22Rv1 (cell line): ENCODE measurements around the gene SH3RF3.

Experiments used
- H3K27ac ChIP-seq: fragments of 450-650 bp; 2 replicates; pipeline ENCODE4 v1.5.1; 2017
- CTCF ChIP-seq: fragments of 450-650 bp; IDR thresholded peaks from 2 replicates; pipeline ENCODE4 v1.5.1; 2017; ENCODE audit warnings: mild to moderate bottlenecking
- ZFX ChIP-seq: fragments of 450-650 bp; IDR thresholded peaks from 2 replicates; pipeline ENCODE4 v1.6.1; 2017; ENCODE audit warnings: antibody characterized with exemption, borderline replicate concordance

The SH3RF3 gene

DNA sequence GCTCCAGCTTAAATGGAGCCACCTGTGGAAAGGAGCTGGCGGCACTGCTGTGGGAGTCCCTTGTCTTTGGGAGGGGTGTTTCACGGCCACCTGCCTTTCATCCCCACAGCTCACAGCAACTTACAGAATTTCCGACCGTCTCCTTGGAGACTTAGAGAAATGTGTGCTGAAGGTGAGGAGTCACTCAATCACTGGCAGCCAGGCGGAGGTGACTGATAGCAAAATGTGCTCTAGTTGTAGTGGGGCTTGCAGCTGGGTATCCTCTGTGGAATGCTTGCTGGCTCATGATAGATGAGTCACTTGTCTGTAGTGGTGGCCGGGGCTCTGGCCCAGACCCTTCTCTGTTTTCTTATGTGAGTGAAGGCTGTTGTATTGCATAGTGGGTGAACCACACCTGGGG is 110.7 kb downstream of the SH3RF3 start:
- no peak overlapping the region for H3K27ac ChIP-seq
- TF ChIP-seq ZFX (no peak), CTCF (no peak)

GRCh38 chr2:109242210-109242653 is 113.2 kb downstream of the SH3RF3 start:
- H3K27ac ChIP-seq = no peak overlapping the region
- TF ChIP-seq ZFX = no peak
- TF ChIP-seq CTCF = no peak

DNA sequence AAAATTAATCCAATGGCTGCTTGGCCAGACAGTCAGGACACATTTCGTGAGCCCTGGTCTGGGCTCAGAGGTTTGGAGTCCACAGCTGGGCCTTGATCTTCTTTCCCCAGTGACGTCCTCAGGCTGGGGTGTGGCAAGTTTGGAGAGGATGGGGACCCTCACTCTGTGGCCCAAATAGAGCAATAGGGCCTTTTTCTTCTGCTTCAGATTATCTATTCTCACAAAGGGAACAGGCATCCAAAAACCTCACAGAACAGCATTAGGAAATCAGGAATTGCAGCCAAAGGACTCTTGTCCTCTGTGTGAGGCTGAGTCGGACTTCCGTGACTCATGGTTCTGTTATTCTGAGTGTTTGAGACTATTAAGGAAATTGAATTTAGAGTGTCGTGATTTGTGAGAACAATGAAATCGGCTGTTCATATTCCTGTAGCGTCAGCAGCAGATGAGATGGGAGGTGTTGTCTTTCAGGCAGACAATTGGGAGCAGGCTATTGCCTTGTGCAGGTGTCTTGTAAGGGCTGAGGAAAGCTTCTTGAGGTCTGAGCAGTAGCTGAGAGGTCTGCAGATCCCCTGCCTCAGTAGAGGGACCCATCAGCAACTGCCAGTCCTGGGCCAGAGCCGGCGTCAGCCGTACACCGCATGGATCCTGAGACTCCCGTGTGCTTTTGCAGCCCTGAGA is 113.8 kb downstream of the SH3RF3 start:
- no peak for TF ChIP-seq CTCF
- no peak for TF ChIP-seq ZFX
- no peak overlapping the region for H3K27ac ChIP-seq

DNA sequence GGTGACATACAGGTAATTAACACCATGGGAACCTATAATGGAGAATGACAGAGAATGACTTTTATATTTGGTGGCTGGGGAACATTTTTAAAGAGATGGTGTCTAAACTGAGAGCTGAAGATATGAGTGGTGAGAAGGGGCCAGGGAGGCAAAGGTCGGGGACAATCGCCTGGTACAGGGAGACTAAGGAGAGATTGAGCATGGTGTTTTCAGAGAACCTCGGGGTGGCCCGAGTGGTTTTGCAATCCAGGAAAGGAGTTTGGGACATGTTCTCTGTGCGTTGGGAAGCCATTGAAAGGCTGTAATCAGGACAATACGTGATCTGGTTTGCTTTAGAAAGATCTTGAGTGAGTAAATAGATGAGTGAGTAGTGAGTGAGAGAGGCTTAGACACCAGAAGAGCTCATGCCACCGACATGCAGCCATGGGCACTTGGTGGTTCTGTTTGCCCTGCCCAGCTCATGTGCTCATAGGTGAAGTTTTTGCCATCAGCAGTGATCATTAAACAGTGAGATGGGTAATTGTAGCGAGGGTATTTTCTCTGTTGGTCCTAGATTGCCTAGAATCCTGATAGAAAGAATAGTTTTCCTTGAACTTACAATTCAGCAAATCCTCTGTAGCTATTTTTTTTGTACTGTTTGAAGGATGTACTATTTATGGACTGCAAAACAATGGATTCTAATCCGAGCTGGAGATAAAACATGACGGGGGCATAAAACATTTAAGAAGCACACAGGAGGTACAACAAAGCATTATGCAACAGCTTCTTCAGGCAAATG is 114.7 kb downstream of the SH3RF3 start:
- TF ChIP-seq ZFX = no peak
- no peak for TF ChIP-seq CTCF
- no peak overlapping the region for H3K27ac ChIP-seq

DNA sequence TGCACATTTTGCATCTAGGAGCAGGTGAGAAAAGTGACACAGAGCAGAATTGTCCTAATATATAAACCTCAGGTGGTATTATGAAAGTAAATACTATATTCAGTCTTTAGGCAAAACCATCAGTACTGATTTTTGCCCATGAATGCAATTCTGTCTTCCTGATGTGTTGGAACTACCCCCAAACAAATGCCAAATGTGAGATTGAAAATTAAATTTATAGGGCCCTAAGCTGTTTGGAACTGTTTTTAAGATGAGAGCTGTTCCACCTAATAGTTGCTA is 115.2 kb downstream of the SH3RF3 start:
- H3K27ac ChIP-seq = no peak overlapping the region
- TF ChIP-seq ZFX = no peak
- TF ChIP-seq CTCF = no peak

DNA sequence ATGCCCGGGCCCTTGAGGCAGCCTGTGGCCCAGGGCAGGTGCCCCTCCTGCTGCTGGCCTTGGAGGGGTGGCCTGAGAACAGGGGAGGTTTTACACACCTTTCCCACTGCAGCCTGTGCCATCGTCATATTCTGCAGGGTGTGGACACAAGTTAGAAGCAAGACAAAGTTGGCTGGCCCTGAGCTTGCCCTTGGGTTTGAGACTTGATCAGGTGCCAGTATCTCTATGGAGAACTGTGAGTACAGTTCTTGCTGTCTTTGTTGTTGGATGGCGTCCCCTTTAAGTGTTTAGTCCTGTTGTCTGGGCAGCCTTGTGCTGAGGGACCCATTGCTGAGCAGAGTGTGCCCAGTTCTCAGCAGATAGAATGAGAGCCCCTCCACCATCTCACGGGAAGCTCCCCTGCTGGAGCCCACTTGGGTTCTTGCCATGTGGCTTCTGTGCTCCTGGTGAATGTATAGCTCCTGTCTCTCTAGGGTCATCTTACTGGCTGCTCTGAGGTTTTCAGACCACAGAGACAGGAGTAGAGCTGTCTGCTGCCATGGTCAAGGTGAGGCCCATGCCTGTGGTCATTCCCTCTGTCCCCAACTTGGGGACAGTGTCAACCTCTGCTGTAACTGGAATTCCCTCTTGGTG is 115.9 kb downstream of the SH3RF3 start:
- H3K27ac ChIP-seq = no peak overlapping the region
- no peak for TF ChIP-seq ZFX
- no peak for TF ChIP-seq CTCF

DNA sequence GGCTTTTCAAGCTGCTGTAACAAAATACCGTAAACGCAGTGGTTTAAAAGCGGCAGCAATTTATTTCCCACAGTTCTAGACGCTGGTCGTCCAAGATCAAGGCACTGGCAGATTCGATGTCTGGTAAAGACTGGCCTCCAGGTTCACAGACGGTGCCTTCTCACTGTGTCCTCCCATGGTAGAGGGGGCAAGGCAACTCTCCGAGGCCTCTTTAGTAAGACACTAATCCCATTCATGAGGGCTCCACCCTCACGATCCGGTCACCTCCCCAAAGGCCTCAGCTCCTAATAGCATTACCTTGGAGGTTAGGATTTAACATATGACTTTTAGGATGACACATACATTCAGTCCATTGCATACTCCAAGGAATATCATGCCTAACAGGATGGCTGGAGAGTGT is 117.2 kb downstream of the SH3RF3 start:
- no peak overlapping the region for H3K27ac ChIP-seq
- TF ChIP-seq ZFX = no peak
- no peak for TF ChIP-seq CTCF
